Thyroid gland (tissue), 4 donors: Measurements from ENCODE around the gene ASCL5. TPM values are rescaled to one million over a fixed set of nuclear protein-coding genes. Genes with fewer than 3 reads are reported as not detected.
"Not testable (repeated sequence)": the region's sequence is repeated elsewhere in the genome, so short reads cannot be mapped to it uniquely, and the experiment has no call there.

Experiments used
- DNase-seq, 2 donors: peaks; one replicate each; pipeline ENCODE4 v3.0.0-alpha.2; 2019
- H3K27ac ChIP-seq, 3 donors: fragments of 200-600 bp; sonication (generic); 1 replicate in 2 of 3; 2 replicates in 1 of 3; pipeline ENCODE4 v1.5.1; 2016 to 2019; ENCODE audit warnings: mild to moderate bottlenecking in 1 of 3, moderate library complexity in 1 of 3
- H3K27me3 ChIP-seq: fragments of 200-600 bp; sonication (generic); one replicate; pipeline ENCODE4 v1.5.1; 2019
- H3K36me3 ChIP-seq, 2 donors: fragments of 200-600 bp; sonication (generic); one replicate each; pipeline ENCODE4 v1.5.1; 2016 to 2019
- H3K4me1 ChIP-seq, 2 donors: fragments of 200-600 bp; sonication (generic); one replicate each; pipeline ENCODE4 v1.5.1; 2017 to 2019
- H3K4me3 ChIP-seq, 3 donors: fragments of 200-600 bp; sonication (generic); replicated peaks in 1 of 3; 1 replicate in 2 of 3; 2 replicates in 1 of 3; pipeline ENCODE4 v1.5.1; 2016; ENCODE audit warnings: mild to moderate bottlenecking in 1 of 3
- H3K9me3 ChIP-seq: fragments of 200-600 bp; sonication (generic); one replicate; pipeline ENCODE4 v1.5.1; 2017
- POLR2A ChIP-seq, 2 donors: fragments of 450-650 bp; IDR thresholded peaks; one replicate each; pipeline ENCODE4 v1.6.1; 2017; ENCODE audit warnings: antibody characterized with exemption in 2 of 2, mild to moderate bottlenecking in 2 of 2, moderate library complexity in 1 of 2
- WGBS, 2 donors: methylation state at CpG; one replicate each; pipeline ENCODE4 v1.1.5; 2017; 5-methylcytosine and 5-hydroxymethylcytosine counted together
- intact Hi-C: fragments of 100-400 bp; cut with DNase I; formaldehyde crosslinking; loops from one replicate; pipeline ENCODE4 v1.15.1; 2023
- total RNA-seq, 4 donors: library from RNA; depleted of rRNA; stranded (reverse); fragments of >200 nt; gene quantifications; one replicate each; pipeline ENCODE4 v1.2.3, GENCODE V29; 2016
- TF ChIP-seq, protein P1 (sequence below), 6 experiments: fragments of 200-600 bp in 3 of 6; fragments of 450-650 bp in 3 of 6; sonication (generic) in 3 of 6; IDR thresholded peaks; one replicate each; pipeline ENCODE4 v1.5.1; 2016 to 2019; ENCODE audit warnings: antibody characterized with exemption in 6 of 6, mild to moderate bottlenecking in 2 of 6, inconsistent platforms in 1 of 6, moderate library complexity in 1 of 6

Gene ASCL5
- total RNA-seq, 4 donors from 2014 or later: not detected

DNA sequence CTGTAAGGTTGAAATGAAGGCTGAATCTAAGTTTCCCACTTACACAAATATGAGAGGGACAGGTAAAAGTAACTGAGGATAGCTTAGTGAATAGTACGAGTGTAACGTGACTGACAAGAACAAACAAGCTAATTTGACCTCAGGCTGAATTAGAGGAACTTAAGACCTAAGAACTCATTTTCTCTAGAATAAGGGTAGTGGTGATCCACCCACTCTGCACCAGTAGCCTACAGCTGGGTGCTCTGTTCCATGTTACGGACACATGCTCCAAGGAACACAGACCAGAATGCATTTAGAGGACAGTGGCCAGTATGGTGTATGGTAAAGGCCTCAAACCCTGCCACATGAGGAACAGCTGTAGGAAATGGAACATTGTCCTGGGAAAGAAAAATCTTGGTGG, 42.2 kb upstream of the ASCL5 start:
- peaks cover 0 to 12% of the 10 kb centered on the region in 2 donors for H3K4me1 ChIP-seq
- H3K36me3 ChIP-seq: no peaks in the 10 kb centered on the region
- no peak for DNase-seq
- 79 to 98% methylated on average over 3 of the region's 3 CpGs for WGBS, 2 donors
- intact Hi-C loops: no loop called here
- no peak overlapping the region for H3K27ac ChIP-seq
- H3K9me3 ChIP-seq: no peaks in the 10 kb centered on the region
- H3K27me3 ChIP-seq: no peaks in the 10 kb centered on the region
- H3K4me3 ChIP-seq: no peak overlapping the region
- TF ChIP-seq POLR2A (IDR thresholded peaks at IDR 0.05): no peak
- TF ChIP-seq, protein P1, sequence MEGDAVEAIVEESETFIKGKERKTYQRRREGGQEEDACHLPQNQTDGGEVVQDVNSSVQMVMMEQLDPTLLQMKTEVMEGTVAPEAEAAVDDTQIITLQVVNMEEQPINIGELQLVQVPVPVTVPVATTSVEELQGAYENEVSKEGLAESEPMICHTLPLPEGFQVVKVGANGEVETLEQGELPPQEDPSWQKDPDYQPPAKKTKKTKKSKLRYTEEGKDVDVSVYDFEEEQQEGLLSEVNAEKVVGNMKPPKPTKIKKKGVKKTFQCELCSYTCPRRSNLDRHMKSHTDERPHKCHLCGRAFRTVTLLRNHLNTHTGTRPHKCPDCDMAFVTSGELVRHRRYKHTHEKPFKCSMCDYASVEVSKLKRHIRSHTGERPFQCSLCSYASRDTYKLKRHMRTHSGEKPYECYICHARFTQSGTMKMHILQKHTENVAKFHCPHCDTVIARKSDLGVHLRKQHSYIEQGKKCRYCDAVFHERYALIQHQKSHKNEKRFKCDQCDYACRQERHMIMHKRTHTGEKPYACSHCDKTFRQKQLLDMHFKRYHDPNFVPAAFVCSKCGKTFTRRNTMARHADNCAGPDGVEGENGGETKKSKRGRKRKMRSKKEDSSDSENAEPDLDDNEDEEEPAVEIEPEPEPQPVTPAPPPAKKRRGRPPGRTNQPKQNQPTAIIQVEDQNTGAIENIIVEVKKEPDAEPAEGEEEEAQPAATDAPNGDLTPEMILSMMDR (IDR thresholded peaks at IDR 0.05): no peak

- 71 to 72% methylated on average over 13 of the region's 13 CpGs for WGBS, 2 donors
- Histone ChIP-seq H3K36me3 (no peaks in the 10 kb centered on the region), H3K4me3 (no peak overlapping the region), H3K27ac (no peak overlapping the region), H3K9me3 (no peaks in the 10 kb centered on the region), H3K4me1 (peaks cover 0 to 12% of the 10 kb centered on the region in 2 donors), H3K27me3 (no peaks in the 10 kb centered on the region)
- TF ChIP-seq POLR2A (IDR thresholded peaks at IDR 0.05): no peak
- TF ChIP-seq, protein P1 (IDR thresholded peaks at IDR 0.05): no peak
- intact Hi-C loops: no loop called here
- DNase-seq: no peak
Observed at GRCh38 chr1:201167041-201167991, 40.3 kb upstream of the ASCL5 start.

DNA sequence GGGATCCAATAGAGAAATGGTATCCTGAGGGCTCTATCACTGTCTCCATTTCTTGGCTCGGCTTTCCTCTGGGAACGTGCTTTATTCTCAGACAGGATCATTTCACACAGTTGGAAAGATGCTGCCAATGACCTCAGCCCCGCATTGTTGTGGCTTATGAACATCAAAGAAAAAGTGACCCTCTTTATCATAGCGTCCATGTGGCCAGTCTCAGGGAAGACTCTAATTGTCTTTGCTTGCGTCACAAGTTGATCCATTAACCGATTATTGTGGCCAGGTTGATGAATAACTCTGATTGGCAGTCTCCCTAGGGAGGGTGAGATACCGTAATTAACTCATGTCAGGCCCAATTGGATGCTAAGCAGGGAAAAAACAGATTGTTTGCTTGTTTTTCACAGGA, 37.7 kb upstream of the ASCL5 start:
- WGBS, 2 donors: 67 to 81% methylated on average over 7 of the region's 7 CpGs
- Histone ChIP-seq H3K9me3 (no peaks in the 10 kb centered on the region), H3K27ac (no peak overlapping the region)

GRCh38 chr1:201163707-201164106, 36.7 kb upstream of the ASCL5 start:
- Histone ChIP-seq H3K9me3 (no peaks in the 10 kb centered on the region), H3K4me1 (peaks cover 0 to 6% of the 10 kb centered on the region in 2 donors), H3K36me3 (no peaks in the 10 kb centered on the region), H3K27ac (no peak overlapping the region), H3K4me3 (no peak overlapping the region), H3K27me3 (no peaks in the 10 kb centered on the region)
- no peak for DNase-seq
- no peak for TF ChIP-seq POLR2A (IDR thresholded peaks at IDR 0.05)
- TF ChIP-seq, protein P1 (IDR thresholded peaks at IDR 0.05): no peak
- WGBS, 2 donors: 41 to 44% methylated on average over 4 of the region's 4 CpGs
- intact Hi-C loops: no loop called here

More for the DNA sequence above, 37.7 kb upstream of the ASCL5 start:
- no peaks in the 10 kb centered on the region for H3K4me1 ChIP-seq
- no peak for DNase-seq
- no peaks in the 10 kb centered on the region for H3K27me3 ChIP-seq
- H3K36me3 ChIP-seq: no peaks in the 10 kb centered on the region
- H3K4me3 ChIP-seq: no peak overlapping the region
- intact Hi-C loops: no loop called here
- TF ChIP-seq, protein P1 (IDR thresholded peaks at IDR 0.05): no peak
- no peak for TF ChIP-seq POLR2A (IDR thresholded peaks at IDR 0.05)

DNA sequence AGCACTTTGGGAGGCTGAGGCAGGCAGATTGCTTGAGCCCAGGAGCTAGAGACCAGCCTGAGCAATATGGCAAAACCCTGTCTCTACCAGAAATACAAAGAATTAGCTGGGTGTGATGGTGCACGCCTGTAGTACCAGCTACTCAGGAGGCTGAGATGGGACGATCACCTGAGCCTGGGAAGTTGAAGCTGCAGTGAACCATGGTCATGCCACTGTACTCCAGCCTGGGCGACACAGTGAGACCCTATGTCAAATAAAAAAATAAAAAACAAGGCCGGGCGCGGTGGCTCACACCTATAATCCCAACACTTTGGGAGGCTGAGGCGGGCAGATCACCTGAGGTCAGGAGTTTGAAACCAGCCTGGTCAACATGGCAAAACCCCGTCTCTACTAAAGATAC, 36.1 kb upstream of the ASCL5 start:
- DNase-seq, H3K4me1 ChIP-seq, H3K27ac ChIP-seq, H3K4me3 ChIP-seq, H3K9me3 ChIP-seq, H3K27me3 ChIP-seq, intact Hi-C loops, H3K36me3 ChIP-seq: not testable (repeated sequence)
- WGBS, 2 donors: 86 to 93% methylated on average over 8 of the region's 8 CpGs
